ENCODE data around the gene CEMIP. TPM values are rescaled to one million over a fixed set of nuclear protein-coding genes. Genes with fewer than 3 reads are reported as not detected.

CEMIP gene
- total RNA-seq, 1 donor = 0.21 TPM

GRCh38 chr15:80885016-80885579, 105.9 kb downstream of the CEMIP start:
- Histone ChIP-seq H3K4me1 (ENCODE audit: insufficient read depth, low read length) (no peaks in the 10 kb centered on the region), H3K27me3 (ENCODE audit: insufficient read depth, low read length) (no peaks in the 10 kb centered on the region), H3K9me3 (ENCODE audit: low read depth, low read length) (no peaks in the 10 kb centered on the region), H3K4me3 (ENCODE audit: low read length) (no peak overlapping the region)

- H3K4me3 ChIP-seq (ENCODE audit: low read length) = no peak overlapping the region
- H3K27me3 ChIP-seq (ENCODE audit: insufficient read depth, low read length) = no peaks in the 10 kb centered on the region
- H3K9me3 ChIP-seq (ENCODE audit: low read depth, low read length) = no peaks in the 10 kb centered on the region
- no peaks in the 10 kb centered on the region for H3K4me1 ChIP-seq (ENCODE audit: insufficient read depth, low read length)
Observed at GRCh38 chr15:80887148-80887547, 108.0 kb downstream of the CEMIP start.

GRCh38 chr15:80888846-80889245, 109.7 kb downstream of the CEMIP start:
- Histone ChIP-seq H3K27me3 (ENCODE audit: insufficient read depth, low read length) (no peaks in the 10 kb centered on the region), H3K9me3 (ENCODE audit: low read depth, low read length) (no peaks in the 10 kb centered on the region), H3K4me1 (ENCODE audit: insufficient read depth, low read length) (no peaks in the 10 kb centered on the region), H3K4me3 (ENCODE audit: low read length) (no peak overlapping the region)

GRCh38 chr15:80890341-80891005, 111.3 kb downstream of the CEMIP start:
- Histone ChIP-seq H3K9me3 (ENCODE audit: low read depth, low read length) (no peaks in the 10 kb centered on the region), H3K4me3 (ENCODE audit: low read length) (no peak overlapping the region), H3K4me1 (ENCODE audit: insufficient read depth, low read length) (no peaks in the 10 kb centered on the region), H3K27me3 (ENCODE audit: insufficient read depth, low read length) (no peaks in the 10 kb centered on the region)

- no peaks in the 10 kb centered on the region for H3K4me1 ChIP-seq (ENCODE audit: insufficient read depth, low read length)
- H3K27me3 ChIP-seq (ENCODE audit: insufficient read depth, low read length) = no peaks in the 10 kb centered on the region
- H3K9me3 ChIP-seq (ENCODE audit: low read depth, low read length) = no peaks in the 10 kb centered on the region
- no peak overlapping the region for H3K4me3 ChIP-seq (ENCODE audit: low read length)
Observed at GRCh38 chr15:80891006-80891405, 111.8 kb downstream of the CEMIP start.

GRCh38 chr15:80892414-80892813, 113.2 kb downstream of the CEMIP start:
- H3K27me3 ChIP-seq (ENCODE audit: insufficient read depth, low read length) = no peaks in the 10 kb centered on the region

GRCh38 chr15:80893777-80894176, 114.6 kb downstream of the CEMIP start:
- Histone ChIP-seq H3K4me1 (ENCODE audit: insufficient read depth, low read length) (no peaks in the 10 kb centered on the region), H3K27me3 (ENCODE audit: insufficient read depth, low read length) (no peaks in the 10 kb centered on the region), H3K4me3 (ENCODE audit: low read length) (no peak overlapping the region), H3K9me3 (ENCODE audit: low read depth, low read length) (no peaks in the 10 kb centered on the region)

More at GRCh38 chr15:80892414-80892813, 113.2 kb downstream of the CEMIP start:
- H3K4me1 ChIP-seq (ENCODE audit: insufficient read depth, low read length) = no peaks in the 10 kb centered on the region
- no peak overlapping the region for H3K4me3 ChIP-seq (ENCODE audit: low read length)
- H3K9me3 ChIP-seq (ENCODE audit: low read depth, low read length) = no peaks in the 10 kb centered on the region

GRCh38 chr15:80895091-80895490, 115.9 kb downstream of the CEMIP start:
- no peak overlapping the region for H3K4me3 ChIP-seq (ENCODE audit: low read length)
- no peaks in the 10 kb centered on the region for H3K27me3 ChIP-seq (ENCODE audit: insufficient read depth, low read length)
- no peaks in the 10 kb centered on the region for H3K9me3 ChIP-seq (ENCODE audit: low read depth, low read length)
- no peaks in the 10 kb centered on the region for H3K4me1 ChIP-seq (ENCODE audit: insufficient read depth, low read length)

GRCh38 chr15:80895965-80896364, 116.8 kb downstream of the CEMIP start:
- no peaks in the 10 kb centered on the region for H3K9me3 ChIP-seq (ENCODE audit: low read depth, low read length)
- H3K4me1 ChIP-seq (ENCODE audit: insufficient read depth, low read length) = no peaks in the 10 kb centered on the region
- H3K4me3 ChIP-seq (ENCODE audit: low read length) = no peak overlapping the region
- H3K27me3 ChIP-seq (ENCODE audit: insufficient read depth, low read length) = no peaks in the 10 kb centered on the region

- Histone ChIP-seq H3K9me3 (ENCODE audit: low read depth, low read length) (no peaks in the 10 kb centered on the region), H3K4me3 (ENCODE audit: low read length) (no peak overlapping the region), H3K27me3 (ENCODE audit: insufficient read depth, low read length) (no peaks in the 10 kb centered on the region), H3K4me1 (ENCODE audit: insufficient read depth, low read length) (no peaks in the 10 kb centered on the region)
Observed at GRCh38 chr15:80898040-80898439, 118.9 kb downstream of the CEMIP start.

- no peaks in the 10 kb centered on the region for H3K27me3 ChIP-seq (ENCODE audit: insufficient read depth, low read length)
- H3K9me3 ChIP-seq (ENCODE audit: low read depth, low read length) = no peaks in the 10 kb centered on the region
- H3K4me3 ChIP-seq (ENCODE audit: low read length) = no peak overlapping the region
- no peaks in the 10 kb centered on the region for H3K4me1 ChIP-seq (ENCODE audit: insufficient read depth, low read length)
Observed at GRCh38 chr15:80902298-80902801, 123.2 kb downstream of the CEMIP start.

- Histone ChIP-seq H3K27me3 (ENCODE audit: insufficient read depth, low read length) (no peaks in the 10 kb centered on the region), H3K4me1 (ENCODE audit: insufficient read depth, low read length) (no peaks in the 10 kb centered on the region), H3K4me3 (ENCODE audit: low read length) (no peak overlapping the region), H3K9me3 (ENCODE audit: low read depth, low read length) (no peaks in the 10 kb centered on the region)
Observed at GRCh38 chr15:80904998-80905397, 125.8 kb downstream of the CEMIP start.

GRCh38 chr15:80906159-80906766, 127.1 kb downstream of the CEMIP start:
- Histone ChIP-seq H3K4me3 (ENCODE audit: low read length) (no peak overlapping the region), H3K27me3 (ENCODE audit: insufficient read depth, low read length) (no peaks in the 10 kb centered on the region), H3K4me1 (ENCODE audit: insufficient read depth, low read length) (no peaks in the 10 kb centered on the region), H3K9me3 (ENCODE audit: low read depth, low read length) (no peaks in the 10 kb centered on the region)

- Histone ChIP-seq H3K4me3 (ENCODE audit: low read length) (no peak overlapping the region), H3K9me3 (ENCODE audit: low read depth, low read length) (no peaks in the 10 kb centered on the region), H3K27me3 (ENCODE audit: insufficient read depth, low read length) (no peaks in the 10 kb centered on the region), H3K4me1 (ENCODE audit: insufficient read depth, low read length) (no peaks in the 10 kb centered on the region)
Observed at GRCh38 chr15:80911821-80912220, 132.7 kb downstream of the CEMIP start.

GRCh38 chr15:80912673-80913072, 133.5 kb downstream of the CEMIP start:
- Histone ChIP-seq H3K27me3 (ENCODE audit: insufficient read depth, low read length) (no peaks in the 10 kb centered on the region), H3K4me3 (ENCODE audit: low read length) (no peak overlapping the region), H3K9me3 (ENCODE audit: low read depth, low read length) (no peaks in the 10 kb centered on the region), H3K4me1 (ENCODE audit: insufficient read depth, low read length) (no peaks in the 10 kb centered on the region)
